NCI-H748 treated with DMSO at 0.1 percent for 48 hours (cell line): ENCODE data around the gene DNAL4.

Source experiments
- DNase-seq: peaks from one replicate; lab custom pipeline; 2025; lab: John Stamatoyannopoulos, UW

Gene DNAL4

DNA sequence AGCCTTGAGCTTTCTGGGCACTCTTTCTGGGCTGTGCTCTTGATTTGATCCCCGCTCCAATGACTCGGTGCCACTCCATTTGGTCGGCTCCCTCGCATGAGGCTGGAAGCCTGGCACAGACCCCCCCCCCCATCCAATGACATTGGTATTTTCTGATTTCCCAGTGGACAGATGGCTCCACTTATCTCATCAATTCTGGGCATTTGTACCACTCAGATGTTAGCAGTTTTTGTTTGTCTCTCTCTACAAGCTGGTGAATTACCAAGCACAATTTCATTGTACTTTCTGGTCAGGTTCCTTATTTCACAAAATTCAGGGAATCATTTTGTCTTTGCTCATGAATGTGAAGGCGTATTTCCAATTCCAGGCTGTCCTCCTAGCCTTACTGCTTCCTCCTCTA is 9.1 kb downstream of the DNAL4 start:
- no peak for DNase-seq

DNA sequence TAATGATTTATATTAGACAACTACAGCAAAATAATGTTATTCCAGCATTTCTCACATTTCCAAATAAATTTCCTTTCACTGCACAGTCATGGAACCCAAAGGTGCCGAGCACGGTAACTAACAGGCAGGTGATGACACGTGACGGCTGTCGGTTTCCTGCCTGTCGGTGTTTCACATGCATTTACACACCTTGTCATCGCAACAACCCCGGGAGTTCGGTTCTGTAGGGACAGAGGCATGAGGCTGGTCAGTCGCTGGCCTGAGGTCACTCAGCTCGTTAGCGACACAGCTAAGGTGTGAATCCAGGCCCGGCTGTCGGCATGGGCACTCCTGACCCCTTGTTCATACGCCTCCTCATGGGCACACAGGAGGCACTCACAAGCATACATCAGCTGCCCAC is 9.9 kb downstream of the DNAL4 start:
- DNase-seq, result no peak

DNA sequence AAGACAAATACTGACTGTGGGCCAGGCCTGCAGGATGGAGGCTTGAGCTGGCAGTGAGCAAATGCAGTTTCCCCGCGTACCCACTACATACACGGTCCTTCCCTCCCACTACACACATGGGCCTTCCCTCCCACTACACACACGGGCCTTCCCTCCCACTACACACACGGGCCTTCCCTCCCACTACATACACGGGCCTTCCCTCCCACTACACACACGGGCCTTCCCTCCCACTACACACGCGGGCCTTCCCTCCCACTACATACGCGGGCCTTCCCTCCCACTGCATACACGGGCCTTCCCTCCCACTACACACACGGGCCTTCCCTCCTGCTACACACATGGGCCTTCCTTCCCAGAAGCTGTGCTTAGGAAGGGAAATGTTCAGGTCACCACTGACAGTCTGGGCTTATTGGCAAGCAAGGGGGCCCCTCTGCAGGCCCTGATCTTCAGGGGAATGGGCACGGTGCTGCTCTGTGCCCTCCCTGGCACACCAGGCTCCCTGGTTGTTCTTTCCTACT is 10.8 kb downstream of the DNAL4 start:
- no peak for DNase-seq

DNA sequence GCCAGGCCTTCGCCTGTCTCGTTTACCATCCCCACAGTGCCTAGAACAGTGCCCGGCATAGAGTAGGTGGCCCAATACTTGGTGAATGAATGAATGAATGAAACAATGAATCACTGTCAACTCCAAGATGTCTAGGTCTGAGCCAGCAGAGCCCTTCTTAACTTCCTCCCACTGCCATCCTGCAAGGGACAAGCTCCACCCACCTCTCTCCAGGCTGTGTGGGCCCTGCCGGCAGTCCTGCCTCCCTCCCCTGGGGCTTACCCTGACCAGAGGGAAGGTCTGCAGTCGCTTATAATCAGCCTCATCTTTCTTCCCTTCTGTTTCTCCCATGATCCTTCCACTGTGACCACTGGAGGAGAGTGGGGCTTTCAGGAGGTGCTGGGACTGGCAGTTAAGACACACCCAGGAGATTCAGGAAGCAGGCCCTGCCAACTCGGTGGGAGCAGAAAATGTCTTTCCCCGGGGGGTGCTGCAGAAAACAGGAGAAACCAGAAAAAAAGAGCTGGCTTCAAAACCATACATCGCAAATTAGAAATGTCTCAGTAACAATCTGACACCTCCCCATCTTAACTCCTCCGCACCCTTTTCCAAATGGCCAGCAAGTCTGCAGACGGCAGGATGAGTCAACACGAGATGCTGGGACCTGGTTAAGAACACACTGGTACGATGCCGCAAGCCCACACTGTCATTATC is 11.4 kb downstream of the DNAL4 start:
- no peak for DNase-seq

DNA sequence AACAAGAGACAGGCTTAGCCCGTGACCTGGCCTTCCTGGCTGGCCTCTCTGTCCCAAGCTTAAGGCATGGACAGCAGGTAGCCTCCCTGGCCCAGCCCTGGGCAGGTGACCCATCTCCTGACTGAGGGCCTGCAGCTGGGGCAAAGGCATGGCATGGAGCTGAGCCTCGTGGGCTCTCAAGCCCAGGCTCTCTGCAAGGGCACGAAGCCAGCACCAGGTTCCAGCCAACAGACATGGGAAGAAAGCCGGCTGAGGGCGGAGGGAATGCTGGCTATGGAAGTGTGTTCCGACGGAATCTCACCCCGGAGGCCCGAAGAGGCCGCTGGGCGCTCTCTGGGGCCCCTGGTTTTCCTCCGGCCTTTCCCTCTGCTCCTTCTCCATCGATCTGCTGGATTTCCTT is 12.9 kb downstream of the DNAL4 start:
- no peak for DNase-seq

DNA sequence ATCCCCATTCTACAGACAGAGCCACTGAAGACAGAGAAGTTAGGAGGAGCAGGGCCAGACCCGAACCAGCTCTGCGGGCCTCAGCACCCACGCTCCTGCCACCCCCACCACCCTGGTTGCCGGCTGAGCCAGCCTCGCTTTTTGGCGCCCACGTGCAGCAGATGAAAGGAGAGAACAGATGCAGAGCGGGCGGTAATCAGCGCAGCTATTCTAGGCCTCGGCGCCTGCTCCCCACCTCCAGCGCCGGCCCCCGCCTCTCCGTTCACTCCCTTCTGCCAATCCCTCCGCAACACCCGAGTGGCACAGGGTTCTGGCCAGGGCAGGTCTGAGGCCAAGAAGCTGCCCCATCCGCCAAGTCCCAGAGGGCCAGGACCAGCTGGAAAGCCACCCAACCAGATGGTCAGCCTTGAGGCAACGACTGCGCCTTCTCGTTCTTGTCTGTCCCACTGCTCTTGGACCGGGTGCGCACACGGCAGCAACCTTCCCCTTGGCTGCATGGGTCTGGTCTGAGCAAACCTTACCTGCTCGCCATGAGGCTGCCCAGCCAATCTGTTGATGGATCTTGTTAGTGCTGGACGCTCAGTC is 16.8 kb downstream of the DNAL4 start:
- no peak for DNase-seq

DNA sequence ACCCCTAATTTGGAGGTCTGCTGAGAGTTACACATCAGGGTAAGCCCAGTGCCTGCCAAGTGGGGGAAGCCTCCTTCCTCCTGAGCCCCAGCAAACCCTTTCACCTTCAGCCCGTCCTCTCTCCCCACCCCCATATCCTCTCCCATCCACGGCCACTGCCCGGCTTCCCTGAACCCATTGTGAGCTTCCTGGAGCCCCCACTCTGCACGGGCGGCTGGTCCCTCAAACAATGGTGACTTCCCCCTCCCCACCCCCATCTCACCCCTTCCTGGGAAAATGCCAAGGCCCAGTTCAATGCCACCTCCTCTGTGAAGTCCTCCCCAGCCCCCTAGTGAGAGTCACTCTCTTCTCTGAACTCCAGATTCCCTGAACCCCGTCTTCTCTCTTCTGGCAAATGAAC is 17.9 kb downstream of the DNAL4 start:
- DNase-seq, result no peak

DNA sequence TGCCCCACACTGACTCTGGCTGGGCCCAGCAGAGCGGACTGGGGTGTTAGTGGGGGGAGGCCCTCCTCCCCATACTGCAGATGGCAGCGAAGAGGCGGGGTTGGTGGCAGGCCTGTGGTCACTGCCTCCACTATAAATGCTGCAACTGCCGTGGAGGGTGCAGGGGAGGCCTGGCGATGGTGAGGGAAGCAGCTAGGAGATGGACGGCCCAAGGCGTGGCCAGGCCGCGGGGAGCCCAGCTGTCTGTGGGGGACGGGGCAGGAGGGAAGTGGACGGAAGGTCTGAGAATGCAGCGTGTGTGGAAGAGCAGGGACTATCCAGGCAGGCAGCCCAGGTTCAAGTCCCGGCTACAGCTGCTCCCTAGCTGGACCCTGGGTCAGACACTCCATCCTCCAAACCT is 18.3 kb downstream of the DNAL4 start:
- no peak for DNase-seq

DNA sequence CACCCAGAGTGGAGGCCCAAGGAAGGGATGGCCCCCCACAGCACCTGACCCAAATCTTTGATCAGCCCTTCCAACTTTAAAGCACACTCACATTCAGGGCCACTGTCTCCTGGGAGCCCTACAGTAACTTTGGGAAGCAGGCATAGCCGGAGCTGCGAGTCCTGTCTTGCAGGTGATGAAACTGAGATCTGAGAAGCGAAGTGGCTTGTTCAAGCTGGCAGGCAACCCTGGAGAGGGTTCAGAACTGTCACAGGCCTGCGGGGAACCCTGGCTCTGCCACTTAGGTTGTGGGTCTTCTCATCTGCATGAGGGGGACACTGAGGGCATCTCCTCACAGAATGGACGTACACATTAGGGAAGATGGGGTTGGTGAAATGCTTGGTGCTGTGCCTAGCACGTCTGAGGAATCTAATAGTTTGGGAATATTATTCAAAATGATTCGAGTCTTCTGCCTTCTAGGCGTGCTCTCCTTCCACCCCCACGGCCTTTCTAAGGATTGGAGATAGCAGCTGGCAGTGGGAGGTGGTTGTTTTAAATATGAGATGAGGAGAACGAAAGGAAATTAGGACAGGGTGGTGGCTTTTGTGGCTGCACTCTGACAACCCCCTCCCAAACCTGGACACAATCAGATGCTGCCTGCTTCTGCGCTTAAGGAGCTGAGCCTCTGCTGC is 19.3 kb downstream of the DNAL4 start:
- DNase-seq, result no peak

DNA sequence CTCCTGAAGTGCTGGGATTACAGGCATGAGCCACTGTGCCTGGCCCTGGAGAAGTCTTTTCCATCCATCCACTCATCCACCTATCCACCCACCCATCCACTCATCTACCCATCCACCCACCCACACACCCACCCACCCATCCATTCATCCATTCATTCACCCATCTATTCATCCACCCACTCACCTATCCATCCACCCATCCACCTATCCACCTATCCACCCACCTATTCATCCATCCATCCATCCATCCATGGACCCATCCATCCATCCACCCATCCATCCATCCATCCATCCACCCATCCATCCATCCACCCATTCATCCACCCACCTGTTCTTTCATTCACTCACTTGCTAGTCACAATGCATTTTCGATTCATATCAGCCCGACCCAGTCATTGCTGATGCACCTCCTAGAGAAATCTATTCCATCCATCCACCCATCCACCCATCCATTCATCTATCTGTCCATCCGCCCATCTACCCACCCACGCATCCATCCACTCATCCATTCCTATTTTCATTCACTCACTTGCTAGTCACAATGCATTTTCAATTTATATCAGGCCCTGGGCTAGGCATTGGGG is 20.5 kb downstream of the DNAL4 start:
- DNase-seq, result no peak

DNA sequence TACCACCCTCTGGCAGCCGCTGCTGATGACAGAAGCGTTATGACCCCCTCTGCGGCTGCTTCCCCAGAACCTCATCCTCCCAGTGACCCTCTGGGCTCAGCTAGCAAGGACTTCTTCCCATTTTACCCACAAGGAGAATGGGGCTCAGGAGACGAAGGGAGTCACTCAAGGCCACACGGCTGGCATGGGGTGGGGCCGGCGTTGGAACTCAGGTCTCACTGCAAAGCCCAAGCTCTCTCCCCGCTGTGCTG is 21.4 kb downstream of the DNAL4 start:
- DNase-seq, result no peak

DNA sequence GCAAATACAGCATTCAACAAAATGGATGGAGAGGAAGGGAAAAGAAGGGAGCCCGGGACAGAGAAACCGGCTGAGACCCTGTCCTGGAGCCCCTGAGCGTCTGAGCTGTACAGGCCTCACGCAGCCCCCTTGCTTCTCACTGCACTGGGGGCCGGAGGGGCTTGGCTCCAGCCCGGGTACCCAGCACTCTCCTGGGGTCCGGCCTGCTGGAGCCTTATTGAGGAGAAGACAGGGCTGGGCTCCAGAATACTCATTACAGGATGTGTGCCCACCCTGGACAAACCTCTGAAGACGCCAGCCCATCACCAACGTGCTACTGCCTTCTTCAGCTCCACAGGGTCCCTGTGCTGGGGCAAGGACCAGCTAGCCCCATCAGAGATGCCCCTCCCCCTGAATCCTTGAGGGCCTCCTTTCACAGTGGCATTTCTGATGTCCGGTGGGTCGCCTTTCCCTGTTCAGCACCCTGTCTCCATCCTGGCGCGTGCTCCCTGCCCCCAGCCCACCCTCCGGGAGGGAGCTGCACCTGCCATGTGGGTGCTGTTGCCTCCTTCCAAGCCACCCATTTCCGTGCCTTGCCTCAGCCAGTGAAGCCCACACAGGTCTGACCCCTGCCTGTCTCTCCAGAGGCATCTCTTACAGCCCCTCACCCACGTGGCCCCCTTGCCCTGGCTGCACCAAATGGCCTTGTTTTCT is 23.5 kb downstream of the DNAL4 start:
- no peak for DNase-seq

DNA sequence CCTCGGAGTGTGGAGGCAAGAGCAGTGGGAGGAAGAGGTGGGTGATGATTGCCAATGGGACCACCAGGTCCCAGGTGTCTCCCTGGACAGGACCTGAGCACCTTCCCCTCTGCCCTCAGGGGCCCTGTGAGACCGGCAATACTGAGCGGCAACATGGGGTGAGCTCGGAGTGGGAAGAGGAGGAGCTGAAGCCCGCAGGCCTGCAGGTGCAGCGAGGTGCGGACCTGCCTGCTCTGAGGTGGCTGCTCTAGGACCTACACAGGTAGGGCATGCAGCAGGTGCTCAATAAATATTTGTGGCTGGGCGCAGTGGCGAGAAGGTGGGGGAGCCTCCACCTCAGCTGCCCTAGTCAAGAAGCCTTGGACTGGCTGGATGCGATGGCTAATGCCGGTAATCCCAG is 25.9 kb downstream of the DNAL4 start:
- no peak for DNase-seq

DNA sequence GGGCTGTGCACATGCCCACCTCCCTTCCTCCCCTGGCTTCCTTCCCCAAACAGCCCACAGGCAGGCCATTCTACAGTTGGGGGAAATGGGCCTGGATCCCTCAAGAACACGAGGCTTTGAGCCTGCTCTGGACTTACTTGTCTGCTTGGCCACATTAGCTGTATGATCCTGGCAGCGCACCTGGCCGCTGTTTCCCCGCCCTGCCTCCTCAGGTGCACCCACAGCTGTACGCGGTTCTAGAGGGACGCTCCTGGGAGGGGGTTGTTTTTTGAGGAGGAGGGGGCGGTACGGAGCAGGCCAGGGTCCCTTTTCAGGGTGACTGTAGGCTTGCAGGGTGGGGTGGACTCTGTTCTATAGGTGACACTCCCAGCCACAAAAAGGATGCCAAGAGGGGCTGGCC is 26.6 kb downstream of the DNAL4 start:
- no peak for DNase-seq

DNA sequence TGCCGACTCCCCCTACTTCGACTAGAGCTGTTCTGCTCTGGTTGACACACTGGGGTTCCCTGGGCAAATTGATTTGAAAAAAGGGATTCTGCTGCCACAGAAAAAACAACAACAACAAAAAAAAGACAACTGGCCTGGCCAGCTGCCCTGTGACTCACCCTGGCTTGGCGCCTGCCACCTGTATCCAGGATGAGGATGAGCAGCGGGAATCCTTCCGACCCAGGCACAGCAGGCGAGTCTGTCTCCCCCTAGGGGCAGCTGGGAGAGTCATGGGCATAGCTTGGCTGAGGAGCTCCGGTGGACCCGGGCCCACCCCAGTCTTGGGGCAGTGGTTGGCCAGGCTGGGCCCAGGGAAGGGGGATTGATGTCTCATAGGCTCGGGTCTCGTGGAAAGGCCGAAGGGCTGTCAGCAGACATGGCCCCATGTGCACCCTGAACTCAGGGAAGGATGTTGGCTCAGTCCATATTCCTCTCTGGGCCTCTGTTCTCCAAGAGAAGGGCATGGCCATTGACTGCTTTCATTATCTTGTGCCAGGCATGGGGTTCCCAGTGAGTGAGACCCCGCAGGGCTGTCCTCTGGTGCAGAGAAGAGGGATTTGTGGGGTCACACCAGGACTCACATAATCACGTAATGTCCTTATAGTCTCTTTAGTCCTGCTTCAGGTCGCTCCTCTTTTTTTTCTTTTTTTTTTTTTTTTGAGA is 27.7 kb downstream of the DNAL4 start:
- DNase-seq, result peak; percentile 16

DNA sequence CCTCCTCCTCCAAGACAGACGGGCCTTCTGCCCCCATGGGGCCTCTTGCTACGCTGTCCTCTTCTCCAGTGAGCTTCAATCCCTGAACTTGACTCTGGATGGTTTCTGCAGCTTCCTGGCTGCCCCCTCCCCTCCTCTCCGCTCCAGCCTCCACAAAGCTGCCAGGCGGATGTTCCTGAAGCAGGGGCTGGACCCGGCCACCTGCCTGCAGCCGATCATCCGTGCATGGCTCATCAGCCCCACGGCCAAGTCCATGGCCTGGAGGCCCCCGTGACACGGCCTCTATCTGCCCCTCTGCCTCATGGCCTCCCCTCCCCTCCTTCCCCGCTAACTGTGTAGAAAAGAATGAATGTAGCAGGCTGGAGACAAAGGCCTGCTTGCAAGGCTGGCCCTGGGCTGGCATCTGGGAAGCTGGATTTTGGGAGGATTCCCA is 31.4 kb downstream of the DNAL4 start:
- no peak for DNase-seq

DNA sequence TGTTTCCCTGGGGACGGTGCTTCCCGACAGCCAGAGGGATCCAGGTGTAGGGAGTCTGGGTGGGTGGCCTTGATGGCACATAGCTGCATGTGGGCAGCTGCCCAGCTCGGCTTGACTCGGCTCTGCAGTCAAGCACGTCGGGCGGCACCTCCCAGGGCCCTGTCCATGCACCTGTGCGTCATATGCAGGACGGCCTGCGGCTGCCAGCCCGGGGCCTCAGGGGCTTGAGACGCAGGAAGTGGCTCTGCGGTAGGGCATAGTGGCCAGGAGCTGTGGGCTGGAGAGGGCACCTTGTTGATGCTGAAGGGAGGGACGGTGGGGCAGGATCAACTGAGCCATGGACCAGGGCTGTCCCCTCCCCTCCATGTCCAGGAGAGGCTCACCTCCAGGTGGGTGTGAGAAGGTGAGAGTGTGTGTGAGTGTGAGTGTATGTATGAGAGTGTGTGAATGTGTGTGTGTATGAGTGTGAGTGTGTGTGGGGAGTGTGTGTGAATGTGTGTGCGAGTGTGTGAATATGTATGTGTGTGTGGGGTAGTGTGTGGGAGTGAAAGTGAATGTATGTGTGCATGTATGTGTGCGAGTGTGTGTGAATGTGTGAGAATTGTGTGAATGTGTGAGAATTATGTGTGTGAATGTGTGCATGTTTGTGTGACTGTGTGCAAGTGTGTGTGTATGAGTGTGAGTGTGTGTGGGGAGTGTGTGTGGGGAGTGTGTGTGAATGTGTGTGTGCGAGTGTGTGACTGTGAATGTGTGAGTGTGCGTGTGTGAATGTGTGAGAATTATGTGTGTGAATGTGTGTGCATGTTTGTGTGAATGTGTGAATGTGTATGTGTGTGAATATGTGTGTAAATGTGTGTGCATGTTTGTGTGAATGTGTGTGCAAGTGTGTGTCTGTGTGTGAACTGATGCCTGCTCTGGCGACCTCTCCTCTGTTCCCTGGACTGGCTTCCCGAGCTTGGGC is 32.5 kb downstream of the DNAL4 start:
- no peak for DNase-seq

DNA sequence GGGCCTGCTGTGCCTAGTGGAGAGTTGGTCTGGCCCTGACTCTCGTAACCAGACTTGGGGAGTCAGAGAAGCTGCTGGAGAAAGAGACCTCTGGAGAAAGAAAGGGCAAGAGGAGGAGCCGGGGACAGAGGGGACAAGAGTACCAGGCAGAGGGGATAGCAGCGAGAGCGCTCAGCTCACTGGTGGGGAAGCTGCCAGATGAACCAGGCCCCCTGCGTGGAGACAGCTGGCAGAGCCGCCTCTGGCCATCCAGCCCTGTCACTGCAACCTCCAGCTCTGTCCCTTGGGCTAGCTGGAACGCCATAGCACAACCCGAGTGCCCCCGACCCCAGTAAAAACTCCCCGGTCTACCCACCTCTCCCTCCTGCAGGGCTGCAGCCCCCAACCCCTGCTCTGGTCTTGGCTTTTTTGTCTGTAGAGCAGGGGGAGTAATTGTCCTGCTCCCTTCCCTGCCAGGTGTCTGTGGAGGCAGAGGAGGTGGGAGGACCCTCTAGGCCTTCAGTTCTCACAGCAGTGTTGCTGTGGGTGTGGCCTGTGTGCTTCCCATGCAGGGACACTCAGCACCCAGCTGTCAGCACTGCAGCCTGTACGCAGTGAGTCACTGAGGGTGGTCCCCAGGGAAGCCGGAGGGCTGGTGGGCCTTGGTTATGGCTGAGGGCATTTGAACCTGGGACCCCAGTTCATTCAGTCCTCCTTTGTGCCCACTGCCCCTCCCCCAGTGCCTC is 33.3 kb downstream of the DNAL4 start:
- DNase-seq, result no peak

DNA sequence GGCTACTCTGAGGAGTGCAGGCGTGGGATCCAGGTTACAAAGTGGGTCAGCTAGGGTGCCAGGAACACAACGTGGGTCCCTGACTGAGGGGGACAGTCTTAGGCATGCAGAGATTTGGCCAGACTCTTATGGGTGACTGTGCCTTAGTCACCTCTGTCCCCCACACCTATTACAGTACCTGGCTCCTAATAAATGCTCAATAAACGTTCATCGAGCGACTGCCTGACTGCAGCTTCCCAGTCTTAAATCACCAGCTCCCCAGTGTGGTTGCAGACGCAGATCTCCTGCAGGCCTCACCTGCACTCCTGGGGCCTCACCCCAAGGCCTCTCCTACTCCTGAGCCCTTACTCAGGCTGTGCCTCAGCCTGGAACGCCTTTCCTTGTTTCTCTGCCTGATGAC is 34.9 kb downstream of the DNAL4 start:
- no peak for DNase-seq

DNA sequence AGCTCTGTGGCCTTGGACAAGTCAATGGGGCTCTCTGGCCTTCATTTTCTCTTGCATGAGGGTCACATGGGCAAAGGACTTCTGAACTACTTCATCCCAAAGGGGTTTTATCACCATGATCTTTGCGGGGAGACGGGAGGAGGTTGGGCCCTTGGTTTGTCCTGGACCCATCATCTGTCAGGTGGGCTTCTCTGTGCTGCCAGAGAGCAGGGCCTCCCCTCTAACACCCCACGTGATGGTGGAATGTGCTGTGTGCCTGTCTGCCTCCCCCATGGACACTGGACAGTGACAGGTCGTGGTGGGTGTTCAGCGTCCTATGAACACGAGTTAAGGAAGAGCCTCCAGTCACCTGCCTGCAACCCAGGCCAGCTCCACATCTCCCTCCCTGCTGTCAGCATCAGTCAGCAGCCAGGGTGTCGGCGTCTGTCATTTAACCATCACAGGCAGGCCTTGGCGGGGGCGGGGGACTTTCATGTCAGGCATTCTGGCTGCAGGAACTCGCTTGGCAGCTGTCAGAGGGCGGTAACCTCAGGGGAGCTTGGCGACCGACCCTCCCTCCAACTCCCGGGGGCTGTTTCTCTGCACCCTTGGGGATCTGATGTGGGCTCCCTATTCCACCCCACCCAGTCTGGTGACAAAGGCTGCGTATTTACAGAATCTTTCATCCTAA is 35.5 kb downstream of the DNAL4 start:
- DNase-seq, result no peak
